Measurements from ENCODE around the gene SHANK1.

DNA sequence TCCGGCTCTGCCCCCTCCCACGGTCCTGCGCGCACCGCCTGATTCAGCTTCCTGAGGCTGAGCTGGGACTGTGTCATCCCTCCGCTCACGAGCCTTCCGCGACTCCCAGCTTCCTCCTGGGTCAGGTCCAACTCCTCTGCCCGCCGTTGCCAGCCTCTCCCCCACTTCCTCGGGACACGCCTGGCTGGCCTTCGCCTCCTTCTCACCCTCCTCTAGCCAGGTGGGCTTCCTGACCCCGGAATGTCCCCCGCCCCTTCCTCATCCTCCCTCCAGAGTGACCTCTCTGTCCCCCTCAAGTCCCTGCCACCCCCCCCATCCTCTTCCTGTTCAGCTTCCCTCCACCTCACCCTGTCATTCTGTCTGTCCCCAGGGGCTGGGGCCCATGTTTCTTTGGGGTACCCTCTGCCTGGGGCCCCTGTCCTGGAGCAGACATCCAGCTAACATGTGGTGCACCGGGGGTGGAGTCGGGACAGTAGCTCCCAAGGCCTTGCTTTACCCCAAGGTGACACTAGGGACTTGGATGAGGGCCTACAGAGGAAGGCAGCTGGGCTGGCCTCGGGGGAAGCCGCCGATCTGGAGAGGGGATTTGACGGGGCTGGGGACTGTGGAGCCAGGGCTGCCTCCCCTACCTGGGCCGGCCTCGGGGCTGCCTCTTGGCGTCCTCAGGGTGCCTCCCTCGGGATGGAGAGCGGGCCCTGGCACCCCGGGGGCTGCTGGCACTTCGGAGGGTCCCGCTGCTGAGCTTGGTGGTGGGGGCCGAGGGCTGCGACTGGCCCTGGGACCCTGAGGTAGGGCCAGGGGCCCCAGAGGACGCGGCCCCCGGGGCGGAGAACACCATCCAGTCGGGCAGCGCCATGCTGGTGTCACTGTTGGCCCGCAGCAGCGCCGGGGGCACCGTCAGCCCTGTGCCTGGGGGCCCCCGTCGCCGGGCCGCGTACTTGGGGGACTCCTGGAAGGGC lies 16.5 kb downstream of the SHANK1 start:
- TF ChIP-seq, protein P1, sequence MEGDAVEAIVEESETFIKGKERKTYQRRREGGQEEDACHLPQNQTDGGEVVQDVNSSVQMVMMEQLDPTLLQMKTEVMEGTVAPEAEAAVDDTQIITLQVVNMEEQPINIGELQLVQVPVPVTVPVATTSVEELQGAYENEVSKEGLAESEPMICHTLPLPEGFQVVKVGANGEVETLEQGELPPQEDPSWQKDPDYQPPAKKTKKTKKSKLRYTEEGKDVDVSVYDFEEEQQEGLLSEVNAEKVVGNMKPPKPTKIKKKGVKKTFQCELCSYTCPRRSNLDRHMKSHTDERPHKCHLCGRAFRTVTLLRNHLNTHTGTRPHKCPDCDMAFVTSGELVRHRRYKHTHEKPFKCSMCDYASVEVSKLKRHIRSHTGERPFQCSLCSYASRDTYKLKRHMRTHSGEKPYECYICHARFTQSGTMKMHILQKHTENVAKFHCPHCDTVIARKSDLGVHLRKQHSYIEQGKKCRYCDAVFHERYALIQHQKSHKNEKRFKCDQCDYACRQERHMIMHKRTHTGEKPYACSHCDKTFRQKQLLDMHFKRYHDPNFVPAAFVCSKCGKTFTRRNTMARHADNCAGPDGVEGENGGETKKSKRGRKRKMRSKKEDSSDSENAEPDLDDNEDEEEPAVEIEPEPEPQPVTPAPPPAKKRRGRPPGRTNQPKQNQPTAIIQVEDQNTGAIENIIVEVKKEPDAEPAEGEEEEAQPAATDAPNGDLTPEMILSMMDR (IDR thresholded peaks at IDR 0.05): no peak
- no peak for TF ChIP-seq POLR2A (IDR thresholded peaks at IDR 0.05)
